Nephron (organoid): Measurements from ENCODE around the gene ARL4A.

ENCODE experiments used
- H3K27ac Mint-ChIP-seq, 3 experiments: 2 replicates each; pipeline ENCODE4 v1.8.0; 2020; ENCODE audit warnings: mixed read lengths in 3 of 3, mild to moderate bottlenecking in 2 of 3, moderate library complexity in 1 of 3
- H3K27me3 Mint-ChIP-seq: 2 replicates; pipeline ENCODE4 v1.8.0; 2021; ENCODE audit warnings: low read depth, mild to moderate bottlenecking, moderate library complexity, mixed read lengths
- H3K36me3 Mint-ChIP-seq: 2 replicates; pipeline ENCODE4 v1.8.0; 2020; ENCODE audit warnings: low read depth, mixed read lengths
- H3K4me1 Mint-ChIP-seq: 2 replicates; pipeline ENCODE4 v1.8.0; 2020; ENCODE audit warnings: mixed read lengths
- H3K4me3 Mint-ChIP-seq, 3 experiments: 2 replicates each; pipeline ENCODE4 v1.8.0; 2020; ENCODE audit warnings: mild to moderate bottlenecking in 3 of 3, mixed read lengths in 3 of 3, moderate library complexity in 2 of 3
- H3K9me3 Mint-ChIP-seq: 2 replicates; pipeline ENCODE4 v1.8.0; 2020; ENCODE audit warnings: mixed read lengths
- CTCF ChIP-seq, 3 experiments: fragments of 200-600 bp; sonication (generic); IDR thresholded peaks; one replicate each; pipeline ENCODE4 v1.5.0; 2021; ENCODE audit warnings: antibody characterized with exemption in 3 of 3; ENCODE audit not compliant: unreplicated experiment in 3 of 3

The ARL4A gene

DNA sequence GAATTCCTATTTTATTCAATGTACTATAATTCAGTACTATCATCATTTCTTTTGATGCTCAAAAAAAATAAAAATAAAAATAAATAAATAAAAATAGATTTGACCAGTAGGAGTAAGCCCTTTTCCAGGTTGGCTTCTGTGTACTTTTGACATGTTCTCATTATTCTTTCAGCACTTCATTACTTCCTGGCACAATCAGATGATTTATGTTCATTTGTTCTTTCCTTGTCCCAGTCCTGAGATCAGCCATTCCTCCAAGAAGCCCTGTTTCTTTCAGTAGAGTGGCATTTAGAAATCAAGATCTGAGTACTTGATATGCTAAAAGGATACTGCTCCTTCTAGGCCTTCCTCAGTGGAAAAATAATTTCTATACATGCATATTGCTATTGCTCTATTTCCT is 20.9 kb downstream of the ARL4A start:
- TF ChIP-seq CTCF (IDR thresholded peaks at IDR 0.05; ENCODE audit: unreplicated experiment in 3 of 3) = no peak
- Mint-ChIP-seq H3K27ac (no peak overlapping the region), H3K4me1 (peaks cover 6% of the 10 kb centered on the region), H3K9me3 (no peaks in the 10 kb centered on the region), H3K27me3 (no peaks in the 10 kb centered on the region), H3K36me3 (no peaks in the 10 kb centered on the region), H3K4me3 (no peak overlapping the region)

DNA sequence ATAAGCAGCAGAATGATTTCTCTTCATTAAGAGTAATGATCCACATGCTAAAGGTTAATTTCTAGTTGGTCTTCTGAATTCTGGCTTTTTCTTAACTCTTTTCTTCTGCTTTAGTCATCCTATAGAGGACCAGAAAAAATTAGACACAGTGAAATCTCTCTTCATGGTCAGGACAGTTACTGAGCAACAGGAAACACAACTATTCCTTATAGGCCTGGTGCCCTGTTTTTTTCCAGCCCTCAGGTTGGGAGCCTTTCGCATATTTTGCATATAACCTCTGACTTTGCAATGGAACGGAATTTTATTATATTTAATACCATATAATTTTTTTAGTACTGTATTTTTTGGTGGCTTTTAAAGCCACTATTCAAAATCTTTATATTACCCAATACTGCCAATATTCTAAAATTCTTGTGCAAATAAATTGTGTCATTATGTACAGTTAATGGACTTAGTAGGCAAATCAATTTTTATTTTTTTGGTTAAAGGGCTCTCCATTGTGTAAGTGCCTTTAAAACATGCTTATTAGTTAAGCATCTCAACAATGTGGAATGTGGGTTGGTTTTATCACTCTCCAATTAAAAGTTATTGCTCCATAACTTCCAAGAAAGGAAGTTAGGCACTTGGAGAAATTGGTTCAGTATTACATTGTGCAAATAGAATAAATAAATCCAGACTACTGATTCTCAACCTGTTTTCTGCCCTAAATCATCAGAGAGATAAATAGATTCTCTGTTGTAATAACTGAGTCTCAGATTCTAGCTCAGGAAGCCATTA is 22.5 kb downstream of the ARL4A start:
- Mint-ChIP-seq H3K9me3 (no peaks in the 10 kb centered on the region), H3K4me1 (peaks cover 15% of the 10 kb centered on the region), H3K27ac (no peak overlapping the region), H3K36me3 (no peaks in the 10 kb centered on the region), H3K4me3 (no peak overlapping the region), H3K27me3 (no peaks in the 10 kb centered on the region)
- no peak for TF ChIP-seq CTCF (IDR thresholded peaks at IDR 0.05; ENCODE audit: unreplicated experiment in 3 of 3)

GRCh38 chr7:12711124-12711523 is 23.7 kb downstream of the ARL4A start:
- Mint-ChIP-seq H3K4me3 (no peak overlapping the region), H3K9me3 (no peaks in the 10 kb centered on the region), H3K27me3 (no peaks in the 10 kb centered on the region), H3K27ac (no peak overlapping the region), H3K36me3 (no peaks in the 10 kb centered on the region), H3K4me1 (peaks cover 26% of the 10 kb centered on the region)
- no peak for TF ChIP-seq CTCF (IDR thresholded peaks at IDR 0.05; ENCODE audit: unreplicated experiment in 3 of 3)

GRCh38 chr7:12712236-12712635 is 24.8 kb downstream of the ARL4A start:
- TF ChIP-seq CTCF (IDR thresholded peaks at IDR 0.05; ENCODE audit: unreplicated experiment in 3 of 3) = no peak
- no peak overlapping the region for H3K27ac Mint-ChIP-seq
- H3K4me1 Mint-ChIP-seq = peaks cover 32% of the 10 kb centered on the region
- no peaks in the 10 kb centered on the region for H3K36me3 Mint-ChIP-seq
- no peaks in the 10 kb centered on the region for H3K9me3 Mint-ChIP-seq
- H3K27me3 Mint-ChIP-seq = no peaks in the 10 kb centered on the region
- no peak overlapping the region for H3K4me3 Mint-ChIP-seq

DNA sequence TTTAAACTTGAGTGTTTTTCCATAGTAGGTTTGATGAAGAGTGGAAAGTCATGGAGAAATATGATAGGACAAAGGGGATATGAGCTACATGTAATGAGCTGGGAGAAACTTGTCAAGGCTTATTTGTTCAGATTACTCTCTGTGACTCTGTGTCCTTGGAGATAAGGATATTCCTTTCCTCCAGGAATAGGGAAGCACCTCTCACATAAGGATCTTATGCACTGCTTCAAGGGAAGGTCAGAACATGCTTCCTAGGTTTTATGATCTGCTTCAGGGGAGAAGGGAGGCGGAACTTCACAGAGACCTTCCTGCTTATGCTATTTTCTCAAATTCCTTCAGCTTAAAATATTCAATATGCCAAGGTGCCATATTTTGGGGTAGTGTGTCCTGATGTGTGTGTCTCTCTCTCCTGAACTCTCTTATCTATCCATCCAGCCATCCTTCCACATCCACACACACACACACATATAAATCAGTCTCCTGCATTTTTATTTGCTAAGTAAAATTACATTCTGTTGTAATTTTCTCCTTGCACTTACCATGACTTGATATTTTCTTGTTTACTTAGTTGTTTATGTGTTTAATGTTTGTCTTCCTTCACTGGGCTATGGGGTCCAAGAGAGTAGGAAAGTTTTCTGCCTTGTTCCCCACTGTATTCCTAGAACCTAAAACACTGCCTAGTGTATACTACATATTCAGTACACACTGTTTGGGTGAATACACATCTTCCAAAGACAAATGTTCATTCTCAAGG is 26.4 kb downstream of the ARL4A start:
- peaks cover 39% of the 10 kb centered on the region for H3K4me1 Mint-ChIP-seq
- peak overlapping the region in 2 of 3 experiments; percentile 71 to 95 for H3K27ac Mint-ChIP-seq
- no peak for TF ChIP-seq CTCF (IDR thresholded peaks at IDR 0.05; ENCODE audit: unreplicated experiment in 3 of 3)
- no peaks in the 10 kb centered on the region for H3K36me3 Mint-ChIP-seq
- H3K27me3 Mint-ChIP-seq = no peaks in the 10 kb centered on the region
- H3K4me3 Mint-ChIP-seq = peak overlapping the region in 1 of 3 experiments; percentile 3
- H3K9me3 Mint-ChIP-seq = no peaks in the 10 kb centered on the region
